Right lobe of liver (tissue), 6 donors: ENCODE data around the gene GRIN3B. TPM values are rescaled to one million over a fixed set of nuclear protein-coding genes. Genes with fewer than 3 reads are reported as not detected.
A peak's percentile ranks its signal among the peaks of the same experiment; 100 is the strongest.

ENCODE experiments used
- ATAC-seq, 4 donors: fragments of 200-7000 bp; cut with Tn5 transposase; one replicate each; pipeline ENCODE4 v1.9.1; 2020; ENCODE audit warnings: mild to moderate bottlenecking in 4 of 4, moderate library complexity in 4 of 4
- DNase-seq, 3 donors: peaks; one replicate each; pipeline ENCODE4 v3.0.0-alpha.2; 2020
- H3K27ac ChIP-seq, 3 donors: fragments of 200-600 bp; one replicate each; pipeline ENCODE4 v1.8.0; 2022
- H3K27me3 ChIP-seq, 2 donors: fragments of 200-600 bp; one replicate each; pipeline ENCODE4 v1.8.0; 2022
- H3K36me3 ChIP-seq, 4 donors: fragments of 200-600 bp; sonication (generic) in 1 of 4; one replicate each; pipeline versions ENCODE4 v1.5.1 to v1.8.0; 2017 to 2022; ENCODE audit warnings: control low read depth in 1 of 4
- H3K4me1 ChIP-seq, 4 donors: fragments of 200-600 bp; sonication (generic) in 1 of 4; one replicate each; pipeline versions ENCODE4 v1.5.1 to v1.8.0; 2017 to 2022; ENCODE audit warnings: control low read depth in 1 of 4
- H3K4me3 ChIP-seq, 3 donors: fragments of 200-600 bp; one replicate each; pipeline ENCODE4 v1.8.0; 2022
- H3K9me3 ChIP-seq, 4 donors: fragments of 200-600 bp; sonication (generic) in 1 of 4; one replicate each; pipeline versions ENCODE4 v1.5.1 to v1.8.0; 2017 to 2022; ENCODE audit warnings: control low read depth in 1 of 4
- POLR2A ChIP-seq: fragments of 450-650 bp; IDR thresholded peaks from one replicate; pipeline ENCODE4 v1.6.1; 2017; ENCODE audit warnings: antibody characterized with exemption, mild to moderate bottlenecking
- WGBS: methylation state at CpG from one replicate; pipeline ENCODE4 v1.1.6; 2018; ENCODE audit warnings: low coverage, low lambda C conversion rate; ENCODE audit not compliant: insufficient coverage; ENCODE audit errors: missing lambda C conversion rate; 5-methylcytosine and 5-hydroxymethylcytosine counted together
- intact Hi-C, 2 donors: fragments of 100-400 bp; cut with DNase I; formaldehyde crosslinking; loops; one replicate each; pipeline versions ENCODE4 v1.11.2 to v1.14.1; 2022
- total RNA-seq, 6 experiments: library from RNA; depleted of rRNA in 2 of 6; stranded (reverse); fragments of >200 nt in 2 of 6; fragmentation: NEBNext Ultra II Directional in 3 of 6; extraction: Animal tissue kit (Norgen Biotek cat#: 25700) in 3 of 6; gene quantifications; one replicate each; pipeline versions ENCODE4 v1.1.0 to v1.2.4, GENCODE V29; 2016 to 2023
- TF ChIP-seq, protein P1 (sequence below), 4 donors: fragments of 200-600 bp in 3 of 4; fragments of 450-650 bp in 1 of 4; IDR thresholded peaks; one replicate each; pipeline versions ENCODE4 v1.5.1 to v1.8.0; 2016 to 2022; ENCODE audit warnings: antibody characterized with exemption in 4 of 4, mild to moderate bottlenecking in 2 of 4
- donor health status: DM: no; HTN: yes; CAD: no.
- donor health status: DM: no; HTN: no; CAD: no.
- donor health status: DM: no; HTN: no; CAD: no.
- donor health status: DM: no; HTN: yes; CAD: no.
- donor health status: DM: no; HTN: yes; CAD: no.

GRIN3B gene
- total RNA-seq, 6 experiments from 2014 or later, result 0.06 TPM; not detected in 5

GRCh38 chr19:1040476-1041271 is 40.5 kb downstream of the GRIN3B start:
- DNase-seq (peak; percentile 92 to 95 (median 95)), ATAC-seq (peak; percentile 66 to 76 (median 72))
- peak overlapping the region in 1 of 3 donors; percentile 6 for H3K27ac ChIP-seq
- no peak for TF ChIP-seq POLR2A
- TF ChIP-seq, protein P1, sequence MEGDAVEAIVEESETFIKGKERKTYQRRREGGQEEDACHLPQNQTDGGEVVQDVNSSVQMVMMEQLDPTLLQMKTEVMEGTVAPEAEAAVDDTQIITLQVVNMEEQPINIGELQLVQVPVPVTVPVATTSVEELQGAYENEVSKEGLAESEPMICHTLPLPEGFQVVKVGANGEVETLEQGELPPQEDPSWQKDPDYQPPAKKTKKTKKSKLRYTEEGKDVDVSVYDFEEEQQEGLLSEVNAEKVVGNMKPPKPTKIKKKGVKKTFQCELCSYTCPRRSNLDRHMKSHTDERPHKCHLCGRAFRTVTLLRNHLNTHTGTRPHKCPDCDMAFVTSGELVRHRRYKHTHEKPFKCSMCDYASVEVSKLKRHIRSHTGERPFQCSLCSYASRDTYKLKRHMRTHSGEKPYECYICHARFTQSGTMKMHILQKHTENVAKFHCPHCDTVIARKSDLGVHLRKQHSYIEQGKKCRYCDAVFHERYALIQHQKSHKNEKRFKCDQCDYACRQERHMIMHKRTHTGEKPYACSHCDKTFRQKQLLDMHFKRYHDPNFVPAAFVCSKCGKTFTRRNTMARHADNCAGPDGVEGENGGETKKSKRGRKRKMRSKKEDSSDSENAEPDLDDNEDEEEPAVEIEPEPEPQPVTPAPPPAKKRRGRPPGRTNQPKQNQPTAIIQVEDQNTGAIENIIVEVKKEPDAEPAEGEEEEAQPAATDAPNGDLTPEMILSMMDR (IDR thresholded peaks at IDR 0.05), result no peak
- no peaks in the 10 kb centered on the region for H3K27me3 ChIP-seq
- under 1% methylated on average over 23 of the region's 27 CpGs for WGBS
- no peaks in the 10 kb centered on the region for H3K9me3 ChIP-seq
- peaks cover 0 to 10% (median 3%) of the 10 kb centered on the region in 4 donors for H3K4me1 ChIP-seq
- peak overlapping the region; percentile 44 to 54 (median 47) for H3K4me3 ChIP-seq
- H3K36me3 ChIP-seq, result no peaks in the 10 kb centered on the region
- intact Hi-C loops, result no loop called here

- Histone ChIP-seq H3K27me3 (no peaks in the 10 kb centered on the region), H3K4me1 (peaks cover 0 to 10% (median 3%) of the 10 kb centered on the region in 4 donors), H3K27ac (no peak overlapping the region), H3K36me3 (no peaks in the 10 kb centered on the region), H3K4me3 (peak overlapping the region in 2 of 3 donors; percentile 47 to 54), H3K9me3 (no peaks in the 10 kb centered on the region)
- TF ChIP-seq POLR2A, result no peak
- TF ChIP-seq, protein P1 (IDR thresholded peaks at IDR 0.05), result no peak
- ATAC-seq (no peak), DNase-seq (peak in 1 of 3 donors; percentile 31)
- intact Hi-C loops, result no loop called here
- 17% methylated on average over 7 of the region's 26 CpGs for WGBS
These were observed 41.1 kb downstream of the GRIN3B start for GRCh38 chr19:1041272-1041834.

GRCh38 chr19:1041835-1042685 is 41.8 kb downstream of the GRIN3B start:
- ATAC-seq, result no peak
- no peak for TF ChIP-seq POLR2A
- TF ChIP-seq, protein P1 (IDR thresholded peaks at IDR 0.05), result no peak
- Histone ChIP-seq H3K27ac (no peak overlapping the region), H3K4me1 (peaks cover 0 to 10% (median 3%) of the 10 kb centered on the region in 4 donors), H3K27me3 (no peaks in the 10 kb centered on the region), H3K9me3 (no peaks in the 10 kb centered on the region), H3K36me3 (no peaks in the 10 kb centered on the region), H3K4me3 (no peak overlapping the region)
- intact Hi-C loops, result no loop called here
- WGBS, result 80% methylated on average over 1 of the region's 43 CpGs
- DNase-seq, result peak in 2 of 3 donors; percentile 24 to 60

DNA sequence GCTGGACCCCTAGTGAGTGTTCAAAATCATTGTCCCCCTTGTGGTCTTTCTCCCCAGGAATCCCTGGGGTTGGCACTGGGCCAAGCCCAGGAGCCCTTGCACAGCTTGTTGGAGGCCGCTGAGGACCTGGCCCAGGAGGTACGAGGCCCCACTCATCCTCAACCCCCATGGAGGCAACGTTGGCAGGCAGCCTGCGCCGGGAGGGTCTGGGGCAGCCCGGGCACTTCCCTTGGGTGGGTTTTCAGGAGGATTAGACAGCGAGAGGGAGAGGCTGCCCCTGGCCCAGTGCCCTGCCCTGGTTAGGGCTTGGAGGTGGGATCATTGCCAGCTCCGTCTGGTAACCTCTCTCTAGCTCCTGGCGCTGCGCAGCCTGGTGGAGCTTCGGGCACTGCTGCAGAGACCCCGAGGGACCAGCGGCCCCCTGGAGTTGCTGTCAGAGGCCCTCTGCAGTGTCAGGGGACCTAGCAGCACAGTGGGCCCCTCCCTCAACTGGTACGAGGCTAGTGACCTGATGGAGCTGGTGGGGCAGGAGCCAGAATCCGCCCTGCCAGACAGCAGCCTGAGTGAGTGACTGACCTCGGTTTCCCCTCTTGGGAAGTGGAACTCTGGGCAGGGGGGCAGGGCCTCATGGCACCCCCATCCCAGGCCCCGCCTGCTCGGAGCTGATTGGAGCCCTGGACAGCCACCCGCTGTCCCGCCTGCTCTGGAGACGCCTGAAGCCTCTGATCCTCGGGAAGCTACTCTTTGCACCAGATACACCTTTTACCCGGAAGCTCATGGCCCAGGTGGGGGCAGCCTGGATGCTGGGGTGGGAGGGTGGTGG is 42.7 kb downstream of the GRIN3B start:
- no peak overlapping the region for H3K4me3 ChIP-seq
- no peaks in the 10 kb centered on the region for H3K9me3 ChIP-seq
- ATAC-seq (no peak), DNase-seq (peak in 1 of 3 donors; percentile 33)
- no peaks in the 10 kb centered on the region for H3K36me3 ChIP-seq
- 60% methylated on average over 3 of the region's 23 CpGs for WGBS
- peaks cover 0 to 10% (median 3%) of the 10 kb centered on the region in 4 donors for H3K4me1 ChIP-seq
- H3K27ac ChIP-seq, result no peak overlapping the region
- no peak for TF ChIP-seq POLR2A
- TF ChIP-seq, protein P1 (IDR thresholded peaks at IDR 0.05), result no peak
- intact Hi-C loops, result no loop called here
- no peaks in the 10 kb centered on the region for H3K27me3 ChIP-seq
